ENCODE data around the gene ATF6.

ATF6 gene

DNA sequence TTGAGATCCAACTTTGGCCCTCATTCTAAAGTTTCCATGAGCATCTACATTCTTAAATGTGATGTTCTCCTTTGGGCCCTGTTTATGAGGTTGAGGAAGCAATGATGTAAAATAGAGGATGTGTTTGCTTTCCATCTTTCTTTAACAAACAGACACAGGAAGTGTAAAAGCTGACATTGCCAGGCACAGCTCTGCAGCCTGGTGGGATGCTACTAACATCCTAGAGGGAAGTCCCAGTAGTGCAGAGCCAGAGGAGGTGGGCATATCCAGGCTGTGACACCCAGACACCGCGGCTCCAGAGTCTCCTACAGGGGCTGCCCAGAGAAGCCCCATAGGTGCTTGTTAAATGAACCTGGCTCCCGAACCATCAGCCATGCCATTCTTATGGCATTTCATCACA is 241.3 kb downstream of the ATF6 start:
- DNase-seq: no peak

DNA sequence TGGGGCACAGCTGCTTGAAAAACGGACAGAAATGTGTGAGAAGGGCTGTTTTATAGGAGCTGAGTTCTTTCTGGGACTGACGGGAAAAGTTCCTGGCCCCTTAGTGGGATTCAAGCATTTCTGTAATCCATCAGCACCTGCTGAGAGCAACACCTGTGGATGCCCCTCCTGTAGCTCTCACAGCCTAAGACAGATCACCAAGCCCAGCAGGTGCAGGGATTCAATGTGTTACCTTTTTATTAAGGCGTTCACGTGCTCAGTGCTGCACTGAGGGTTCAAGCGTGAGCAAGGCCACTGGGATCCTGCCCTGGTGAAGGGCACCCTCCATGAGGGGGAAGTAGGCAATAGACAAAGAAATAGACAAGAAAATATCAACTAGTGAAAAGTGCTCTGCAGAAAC is 242.7 kb downstream of the ATF6 start:
- DNase-seq: no peak

DNA sequence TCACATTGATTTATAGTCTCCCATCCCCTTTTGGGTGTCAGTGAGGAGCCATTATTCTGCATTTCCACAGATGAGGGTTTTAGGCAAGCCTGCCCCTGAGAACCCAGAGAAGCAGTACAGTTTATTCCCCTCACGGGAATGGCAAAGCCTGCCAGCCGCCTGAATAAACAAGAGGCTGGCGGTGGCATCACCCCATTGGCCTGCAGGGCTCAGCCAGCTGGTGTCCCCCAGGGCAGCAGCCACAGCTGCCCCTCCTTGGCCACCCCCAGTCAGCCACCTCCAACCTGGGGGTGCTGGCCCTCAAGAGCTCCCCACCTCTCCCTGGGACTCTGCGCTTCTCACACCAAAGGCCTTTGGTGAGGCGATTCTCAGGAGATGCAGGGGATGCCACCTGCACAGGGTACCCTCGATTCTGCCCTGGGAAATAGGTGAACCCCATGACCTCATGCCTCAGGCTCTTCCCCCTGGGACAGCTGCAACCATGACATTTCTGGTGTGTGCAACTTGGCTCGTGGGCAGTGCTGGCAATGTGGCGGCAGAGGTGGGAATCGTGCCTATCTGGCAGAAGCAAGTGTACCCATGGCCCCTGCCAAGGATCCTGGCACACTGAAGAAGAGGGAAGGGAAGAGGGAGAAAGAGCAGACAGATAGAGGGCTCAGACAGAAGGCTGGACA is 243.5 kb downstream of the ATF6 start:
- DNase-seq: no peak

DNA sequence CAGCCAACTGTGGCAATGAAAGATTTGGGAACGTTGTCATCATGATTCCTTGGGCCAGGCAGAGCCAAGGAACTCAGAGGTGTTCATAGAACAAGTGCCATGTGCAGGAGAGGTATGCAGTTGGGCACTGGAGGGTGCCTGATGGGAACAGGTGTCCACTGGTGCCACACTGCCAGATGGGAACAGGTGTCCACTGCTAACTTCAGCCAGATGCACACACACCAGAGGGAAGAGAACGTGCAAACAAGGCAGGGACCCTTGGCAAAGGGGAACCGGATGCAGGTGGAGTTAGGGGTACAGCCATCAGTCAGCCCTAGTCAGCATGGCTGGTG is 244.0 kb downstream of the ATF6 start:
- no peak for DNase-seq

DNA sequence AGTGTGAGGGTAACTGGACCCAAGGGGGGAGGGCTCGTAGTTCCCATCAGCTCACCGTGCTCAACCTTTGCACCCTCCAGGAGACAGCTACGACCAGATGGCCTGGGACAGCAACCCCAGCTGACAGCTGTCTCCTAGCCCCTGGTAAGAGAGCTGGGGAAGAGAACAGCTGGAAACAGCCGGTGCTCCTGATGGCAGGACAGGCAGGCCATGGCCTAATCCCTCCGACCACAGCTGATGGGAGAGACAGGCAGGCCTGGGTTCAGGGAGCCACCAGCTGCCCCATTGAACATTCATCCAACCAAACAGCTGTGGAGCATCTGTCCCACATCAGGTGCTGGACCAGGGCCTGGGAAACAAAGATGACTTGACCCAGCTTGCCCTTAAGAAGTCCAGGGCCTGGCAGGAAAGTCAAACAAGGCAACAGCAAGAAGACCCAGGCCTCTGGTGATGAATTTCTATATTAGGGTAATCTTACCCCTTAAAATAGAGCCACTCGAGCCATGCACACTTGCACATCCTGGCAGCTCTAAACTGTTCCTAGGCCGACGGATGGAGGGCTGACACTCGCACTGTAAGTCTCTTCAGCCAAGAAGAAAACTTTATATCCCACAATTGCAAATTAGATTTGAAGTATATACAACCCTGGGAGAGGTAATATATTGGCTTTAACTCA is 245.4 kb downstream of the ATF6 start:
- peak; percentile 86 for DNase-seq

DNA sequence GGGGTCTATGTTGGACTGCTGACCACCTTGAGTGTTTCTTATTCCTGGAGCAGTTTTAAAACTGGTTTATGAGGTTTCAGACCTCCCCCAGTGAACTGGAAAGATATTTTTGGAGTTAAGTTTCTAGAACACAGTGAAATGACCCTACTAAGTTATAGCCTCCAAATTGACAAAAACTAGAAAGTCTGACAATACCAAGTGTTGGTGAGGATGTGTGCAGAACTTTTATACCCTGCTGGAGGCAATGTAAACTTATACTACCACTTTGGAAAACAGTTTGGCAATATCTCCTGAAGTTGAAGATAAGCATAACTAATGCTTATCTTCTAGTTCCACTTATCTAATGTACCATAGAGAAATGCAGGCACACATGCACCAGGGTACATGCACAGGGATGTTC is 247.2 kb downstream of the ATF6 start:
- no peak for DNase-seq
